Nephron progenitor cell (in vitro differentiated cells): ENCODE results near the gene SLFN5.

Experiments
- DNase-seq: peaks from one replicate; pipeline ENCODE4 v3.0.0; 2021
- H3K27ac Mint-ChIP-seq: 2 replicates; pipeline ENCODE4 v1.8.0; 2021; ENCODE audit warnings: mild to moderate bottlenecking, moderate library complexity, mixed read lengths
- H3K27me3 Mint-ChIP-seq: 2 replicates; pipeline ENCODE4 v1.8.0; 2021; ENCODE audit warnings: mild to moderate bottlenecking, low read depth, mixed read lengths; ENCODE audit not compliant: poor library complexity
- H3K36me3 Mint-ChIP-seq: 2 replicates; pipeline ENCODE4 v1.8.0; 2021; ENCODE audit warnings: low read depth, mixed read lengths
- H3K4me1 Mint-ChIP-seq: 2 replicates; pipeline ENCODE4 v1.8.0; 2021; ENCODE audit warnings: mixed read lengths
- H3K4me3 Mint-ChIP-seq: 2 replicates; pipeline ENCODE4 v1.8.0; 2021; ENCODE audit warnings: mild to moderate bottlenecking, moderate library complexity, mixed read lengths
- H3K9me3 Mint-ChIP-seq: 2 replicates; pipeline ENCODE4 v1.8.0; 2021; ENCODE audit warnings: mild to moderate bottlenecking, moderate library complexity, mixed read lengths
- TF ChIP-seq, protein P1 (sequence below): fragments of 200-600 bp; sonication (generic); IDR thresholded peaks from 2 replicates; pipeline ENCODE4 v1.5.0; 2021; ENCODE audit warnings: antibody characterized with exemption

Gene SLFN5

DNA sequence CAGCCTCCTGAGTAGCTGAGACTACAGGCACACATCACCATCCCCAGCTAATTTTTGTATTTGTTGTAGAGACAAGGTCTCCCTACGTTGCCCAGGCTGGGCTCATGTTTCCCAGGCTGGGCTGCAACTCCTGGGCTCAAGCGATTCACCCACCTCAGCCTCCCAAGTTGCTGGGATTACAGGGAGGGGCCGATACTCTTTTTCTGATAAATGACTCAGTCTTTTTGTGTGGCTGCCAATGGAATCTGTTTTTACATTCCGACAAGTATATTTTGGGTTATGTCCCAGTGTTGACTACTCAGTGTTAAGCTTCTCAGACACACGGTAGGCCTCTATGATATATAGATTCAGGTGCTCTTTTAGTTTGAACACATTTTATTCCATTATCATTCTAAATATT, 72.4 kb downstream of the SLFN5 start:
- H3K4me3 Mint-ChIP-seq = peak overlapping the region; percentile 57
- H3K9me3 Mint-ChIP-seq = no peaks in the 10 kb centered on the region
- H3K36me3 Mint-ChIP-seq = no peaks in the 10 kb centered on the region
- peak overlapping the region; percentile 78 for H3K27ac Mint-ChIP-seq
- H3K27me3 Mint-ChIP-seq = peaks cover 26% of the 10 kb centered on the region
- peaks cover 33% of the 10 kb centered on the region for H3K4me1 Mint-ChIP-seq
- no peak for DNase-seq
- TF ChIP-seq, protein P1, sequence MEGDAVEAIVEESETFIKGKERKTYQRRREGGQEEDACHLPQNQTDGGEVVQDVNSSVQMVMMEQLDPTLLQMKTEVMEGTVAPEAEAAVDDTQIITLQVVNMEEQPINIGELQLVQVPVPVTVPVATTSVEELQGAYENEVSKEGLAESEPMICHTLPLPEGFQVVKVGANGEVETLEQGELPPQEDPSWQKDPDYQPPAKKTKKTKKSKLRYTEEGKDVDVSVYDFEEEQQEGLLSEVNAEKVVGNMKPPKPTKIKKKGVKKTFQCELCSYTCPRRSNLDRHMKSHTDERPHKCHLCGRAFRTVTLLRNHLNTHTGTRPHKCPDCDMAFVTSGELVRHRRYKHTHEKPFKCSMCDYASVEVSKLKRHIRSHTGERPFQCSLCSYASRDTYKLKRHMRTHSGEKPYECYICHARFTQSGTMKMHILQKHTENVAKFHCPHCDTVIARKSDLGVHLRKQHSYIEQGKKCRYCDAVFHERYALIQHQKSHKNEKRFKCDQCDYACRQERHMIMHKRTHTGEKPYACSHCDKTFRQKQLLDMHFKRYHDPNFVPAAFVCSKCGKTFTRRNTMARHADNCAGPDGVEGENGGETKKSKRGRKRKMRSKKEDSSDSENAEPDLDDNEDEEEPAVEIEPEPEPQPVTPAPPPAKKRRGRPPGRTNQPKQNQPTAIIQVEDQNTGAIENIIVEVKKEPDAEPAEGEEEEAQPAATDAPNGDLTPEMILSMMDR = no peak

DNA sequence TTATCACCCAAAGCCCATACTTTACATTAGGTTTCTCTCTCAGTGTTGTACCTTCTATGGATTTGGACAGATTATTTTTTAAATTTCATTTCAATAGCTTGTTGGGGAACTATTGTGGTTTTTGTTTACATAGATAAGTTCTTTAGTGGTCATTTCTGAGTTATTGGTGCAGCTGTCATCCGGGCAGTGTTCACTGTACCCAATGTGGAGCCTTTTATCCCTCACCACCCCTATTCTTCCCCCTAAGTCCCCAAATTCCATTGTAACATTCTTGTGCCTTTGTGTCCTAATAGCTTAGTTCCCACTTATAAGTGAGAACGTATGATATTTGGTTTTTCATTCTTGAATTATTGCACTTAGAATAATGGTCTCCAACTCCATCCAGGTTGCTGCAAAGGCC, 73.1 kb downstream of the SLFN5 start:
- Mint-ChIP-seq H3K9me3 (no peaks in the 10 kb centered on the region), H3K27me3 (peaks cover 24% of the 10 kb centered on the region), H3K27ac (no peak overlapping the region), H3K36me3 (no peaks in the 10 kb centered on the region), H3K4me3 (no peak overlapping the region), H3K4me1 (peaks cover 33% of the 10 kb centered on the region)
- TF ChIP-seq, protein P1 = no peak
- DNase-seq = no peak

DNA sequence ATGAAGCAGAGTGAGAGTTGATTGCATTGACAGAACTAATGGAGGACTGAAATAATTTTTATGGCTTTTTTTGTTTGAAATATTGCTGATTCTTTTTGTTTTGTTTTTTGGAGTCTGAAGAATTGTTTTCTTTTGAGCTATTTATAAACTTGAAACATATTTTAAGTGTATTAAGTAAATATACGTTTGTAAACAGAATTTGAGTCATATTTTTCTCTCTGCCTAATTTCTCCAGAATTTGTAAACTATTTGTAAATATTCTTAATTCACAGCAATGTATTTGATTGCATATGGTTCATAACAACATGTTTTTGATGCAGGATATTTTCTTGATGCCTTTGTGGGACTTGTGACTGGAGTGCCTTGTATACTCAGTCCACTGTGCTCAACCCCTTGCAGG, 79.9 kb downstream of the SLFN5 start:
- TF ChIP-seq, protein P1 = no peak
- Mint-ChIP-seq H3K27ac (no peak overlapping the region), H3K27me3 (peaks cover 25% of the 10 kb centered on the region), H3K4me3 (no peak overlapping the region), H3K9me3 (peaks cover 37% of the 10 kb centered on the region), H3K4me1 (no peaks in the 10 kb centered on the region), H3K36me3 (no peaks in the 10 kb centered on the region)
- no peak for DNase-seq
